ENCODE measurements around the gene RNPS1.

RNPS1 gene

GRCh38 chr16:2292221-2292620 is 24.3 kb upstream of the RNPS1 start:
- H3K4me1 ChIP-seq (ENCODE audit: control insufficient read depth, insufficient read depth, low read length), result no peaks in the 10 kb centered on the region
- H3K4me2 ChIP-seq (ENCODE audit: low read length), result no peak overlapping the region
- H3K9ac ChIP-seq (ENCODE audit: low read depth, low read length), result no peak overlapping the region
- H3K36me3 ChIP-seq (ENCODE audit: insufficient read depth, low read length), result no peaks in the 10 kb centered on the region
- H3K4me3 ChIP-seq (ENCODE audit: low read length), result no peak overlapping the region
- H3K9me3 ChIP-seq (replicated peaks; ENCODE audit: low read length), result no peaks in the 10 kb centered on the region
- H3K27me3 ChIP-seq (ENCODE audit: control insufficient read depth, insufficient read depth, low read length), result no peaks in the 10 kb centered on the region

GRCh38 chr16:2289282-2289681 is 21.4 kb upstream of the RNPS1 start:
- Histone ChIP-seq H3K36me3 (ENCODE audit: insufficient read depth, low read length) (no peaks in the 10 kb centered on the region), H3K27me3 (ENCODE audit: control insufficient read depth, insufficient read depth, low read length) (no peaks in the 10 kb centered on the region), H3K4me2 (ENCODE audit: low read length) (no peak overlapping the region), H3K9ac (ENCODE audit: low read depth, low read length) (no peak overlapping the region), H3K9me3 (replicated peaks; ENCODE audit: low read length) (no peaks in the 10 kb centered on the region), H3K4me3 (ENCODE audit: low read length) (no peak overlapping the region), H3K4me1 (ENCODE audit: control insufficient read depth, insufficient read depth, low read length) (no peaks in the 10 kb centered on the region)

GRCh38 chr16:2288726-2289125 is 20.8 kb upstream of the RNPS1 start:
- Histone ChIP-seq H3K9me3 (replicated peaks; ENCODE audit: low read length) (no peaks in the 10 kb centered on the region), H3K4me1 (ENCODE audit: control insufficient read depth, insufficient read depth, low read length) (no peaks in the 10 kb centered on the region), H3K36me3 (ENCODE audit: insufficient read depth, low read length) (no peaks in the 10 kb centered on the region), H3K9ac (ENCODE audit: low read depth, low read length) (no peak overlapping the region), H3K4me3 (ENCODE audit: low read length) (no peak overlapping the region), H3K27me3 (ENCODE audit: control insufficient read depth, insufficient read depth, low read length) (no peaks in the 10 kb centered on the region), H3K4me2 (ENCODE audit: low read length) (no peak overlapping the region)

- no peaks in the 10 kb centered on the region for H3K36me3 ChIP-seq (ENCODE audit: insufficient read depth, low read length)
- H3K9me3 ChIP-seq (replicated peaks; ENCODE audit: low read length), result no peaks in the 10 kb centered on the region
- no peaks in the 10 kb centered on the region for H3K4me1 ChIP-seq (ENCODE audit: control insufficient read depth, insufficient read depth, low read length)
- no peak overlapping the region for H3K4me3 ChIP-seq (ENCODE audit: low read length)
- H3K9ac ChIP-seq (ENCODE audit: low read depth, low read length), result no peak overlapping the region
- no peak overlapping the region for H3K4me2 ChIP-seq (ENCODE audit: low read length)
- no peaks in the 10 kb centered on the region for H3K27me3 ChIP-seq (ENCODE audit: control insufficient read depth, insufficient read depth, low read length)
Observed at GRCh38 chr16:2287916-2288547, 20.1 kb upstream of the RNPS1 start.

- H3K9ac ChIP-seq (ENCODE audit: low read depth, low read length), result no peak overlapping the region
- no peaks in the 10 kb centered on the region for H3K36me3 ChIP-seq (ENCODE audit: insufficient read depth, low read length)
- H3K4me1 ChIP-seq (ENCODE audit: control insufficient read depth, insufficient read depth, low read length), result no peaks in the 10 kb centered on the region
Observed at GRCh38 chr16:2286550-2286949, 18.6 kb upstream of the RNPS1 start.

GRCh38 chr16:2285731-2286191 is 17.8 kb upstream of the RNPS1 start:
- Histone ChIP-seq H3K27me3 (ENCODE audit: control insufficient read depth, insufficient read depth, low read length) (peaks cover under 1% of the 10 kb centered on the region), H3K9ac (ENCODE audit: low read depth, low read length) (no peak overlapping the region)

More at GRCh38 chr16:2286550-2286949, 18.6 kb upstream of the RNPS1 start:
- Histone ChIP-seq H3K27me3 (ENCODE audit: control insufficient read depth, insufficient read depth, low read length) (no peaks in the 10 kb centered on the region), H3K4me3 (ENCODE audit: low read length) (no peak overlapping the region), H3K4me2 (ENCODE audit: low read length) (no peak overlapping the region), H3K9me3 (replicated peaks; ENCODE audit: low read length) (no peaks in the 10 kb centered on the region)

GRCh38 chr16:2284797-2285576 is 17.1 kb upstream of the RNPS1 start:
- H3K4me1 ChIP-seq (ENCODE audit: control insufficient read depth, insufficient read depth, low read length), result no peaks in the 10 kb centered on the region
- H3K4me2 ChIP-seq (ENCODE audit: low read length), result no peak overlapping the region
- no peak overlapping the region for H3K4me3 ChIP-seq (ENCODE audit: low read length)
- H3K36me3 ChIP-seq (ENCODE audit: insufficient read depth, low read length), result no peaks in the 10 kb centered on the region
- no peaks in the 10 kb centered on the region for H3K9me3 ChIP-seq (replicated peaks; ENCODE audit: low read length)
- no peak overlapping the region for H3K9ac ChIP-seq (ENCODE audit: low read depth, low read length)
- H3K27me3 ChIP-seq (ENCODE audit: control insufficient read depth, insufficient read depth, low read length), result peaks cover 7% of the 10 kb centered on the region

More at GRCh38 chr16:2285731-2286191, 17.8 kb upstream of the RNPS1 start:
- Histone ChIP-seq H3K4me1 (ENCODE audit: control insufficient read depth, insufficient read depth, low read length) (no peaks in the 10 kb centered on the region), H3K4me3 (ENCODE audit: low read length) (no peak overlapping the region), H3K4me2 (ENCODE audit: low read length) (no peak overlapping the region), H3K36me3 (ENCODE audit: insufficient read depth, low read length) (no peaks in the 10 kb centered on the region), H3K9me3 (replicated peaks; ENCODE audit: low read length) (no peaks in the 10 kb centered on the region)

- Histone ChIP-seq H3K36me3 (ENCODE audit: insufficient read depth, low read length) (no peaks in the 10 kb centered on the region), H3K4me1 (ENCODE audit: control insufficient read depth, insufficient read depth, low read length) (no peaks in the 10 kb centered on the region), H3K9ac (ENCODE audit: low read depth, low read length) (no peak overlapping the region), H3K27me3 (ENCODE audit: control insufficient read depth, insufficient read depth, low read length) (peaks cover 7% of the 10 kb centered on the region), H3K9me3 (replicated peaks; ENCODE audit: low read length) (no peaks in the 10 kb centered on the region), H3K4me3 (ENCODE audit: low read length) (no peak overlapping the region), H3K4me2 (ENCODE audit: low read length) (no peak overlapping the region)
Observed at GRCh38 chr16:2284001-2284770, 16.3 kb upstream of the RNPS1 start.

- H3K4me2 ChIP-seq (ENCODE audit: low read length), result no peak overlapping the region
- no peaks in the 10 kb centered on the region for H3K4me1 ChIP-seq (ENCODE audit: control insufficient read depth, insufficient read depth, low read length)
- H3K9me3 ChIP-seq (replicated peaks; ENCODE audit: low read length), result no peaks in the 10 kb centered on the region
- no peak overlapping the region for H3K9ac ChIP-seq (ENCODE audit: low read depth, low read length)
- peaks cover 10% of the 10 kb centered on the region for H3K27me3 ChIP-seq (ENCODE audit: control insufficient read depth, insufficient read depth, low read length)
- H3K36me3 ChIP-seq (ENCODE audit: insufficient read depth, low read length), result no peaks in the 10 kb centered on the region
- H3K4me3 ChIP-seq (ENCODE audit: low read length), result no peak overlapping the region
Observed at GRCh38 chr16:2282866-2283555, 15.1 kb upstream of the RNPS1 start.

GRCh38 chr16:2282262-2282661 is 14.3 kb upstream of the RNPS1 start:
- Histone ChIP-seq H3K4me1 (ENCODE audit: control insufficient read depth, insufficient read depth, low read length) (no peaks in the 10 kb centered on the region), H3K36me3 (ENCODE audit: insufficient read depth, low read length) (no peaks in the 10 kb centered on the region), H3K9ac (ENCODE audit: low read depth, low read length) (no peak overlapping the region), H3K27me3 (ENCODE audit: control insufficient read depth, insufficient read depth, low read length) (peaks cover 10% of the 10 kb centered on the region), H3K4me3 (ENCODE audit: low read length) (no peak overlapping the region), H3K9me3 (replicated peaks; ENCODE audit: low read length) (no peaks in the 10 kb centered on the region), H3K4me2 (ENCODE audit: low read length) (no peak overlapping the region)

- peaks cover 10% of the 10 kb centered on the region for H3K27me3 ChIP-seq (ENCODE audit: control insufficient read depth, insufficient read depth, low read length)
- no peak overlapping the region for H3K4me2 ChIP-seq (ENCODE audit: low read length)
- no peaks in the 10 kb centered on the region for H3K9me3 ChIP-seq (replicated peaks; ENCODE audit: low read length)
- H3K4me3 ChIP-seq (ENCODE audit: low read length), result no peak overlapping the region
- H3K9ac ChIP-seq (ENCODE audit: low read depth, low read length), result no peak overlapping the region
- no peaks in the 10 kb centered on the region for H3K4me1 ChIP-seq (ENCODE audit: control insufficient read depth, insufficient read depth, low read length)
- H3K36me3 ChIP-seq (ENCODE audit: insufficient read depth, low read length), result no peaks in the 10 kb centered on the region
Observed at GRCh38 chr16:2280981-2281542, 13.1 kb upstream of the RNPS1 start.
